ENCODE data around the gene FAM221B. TPM values are rescaled to one million over a fixed set of nuclear protein-coding genes. Genes with fewer than 3 reads are reported as not detected.

FAM221B gene
- total and polyA plus RNA-seq, 8 donors = 0.10 TPM; not detected in 7

DNA sequence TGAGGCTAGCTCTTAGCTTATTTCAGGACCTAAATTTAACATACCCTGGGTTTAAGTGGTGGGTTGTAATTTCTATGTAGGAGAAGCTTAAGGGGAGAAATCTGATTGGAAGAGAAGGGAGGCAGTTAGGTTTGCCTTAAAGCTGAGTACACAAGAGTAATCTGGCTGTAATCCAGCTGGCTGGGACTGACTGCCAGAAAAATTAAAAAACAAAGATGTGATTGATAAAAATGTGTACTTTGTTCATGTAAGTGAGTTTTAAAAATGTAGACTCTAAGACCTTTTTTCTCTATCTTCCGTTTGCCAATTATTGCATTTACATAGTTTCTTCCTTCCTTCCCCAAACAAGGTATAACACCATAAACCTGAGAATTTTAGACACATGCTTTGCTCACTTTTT, 57.0 kb downstream of the FAM221B start:
- Histone ChIP-seq H3K9me3 (no peaks in the 10 kb centered on the region), H3K27ac (peak overlapping the region in 4 of 5 donors; percentile 62 to 78 (median 68)), H3K4me1 (peaks cover 10 to 36% (median 24%) of the 10 kb centered on the region in 4 donors), H3K36me3 (no peaks in the 10 kb centered on the region), H3K27me3 (no peaks in the 10 kb centered on the region), H3K4me3 (peak overlapping the region in 1 of 4 donors; percentile 3)
- intact Hi-C loops (cut with DNase I; ENCODE audit: low total_unique reads) = no loop called here
- TF ChIP-seq POLR2AphosphoS5 (IDR thresholded peaks at IDR 0.05) (no peak), POLR2A (IDR thresholded peaks at IDR 0.05) (no peak), EP300 (IDR thresholded peaks at IDR 0.05) (no peak)
- TF ChIP-seq, protein P1, sequence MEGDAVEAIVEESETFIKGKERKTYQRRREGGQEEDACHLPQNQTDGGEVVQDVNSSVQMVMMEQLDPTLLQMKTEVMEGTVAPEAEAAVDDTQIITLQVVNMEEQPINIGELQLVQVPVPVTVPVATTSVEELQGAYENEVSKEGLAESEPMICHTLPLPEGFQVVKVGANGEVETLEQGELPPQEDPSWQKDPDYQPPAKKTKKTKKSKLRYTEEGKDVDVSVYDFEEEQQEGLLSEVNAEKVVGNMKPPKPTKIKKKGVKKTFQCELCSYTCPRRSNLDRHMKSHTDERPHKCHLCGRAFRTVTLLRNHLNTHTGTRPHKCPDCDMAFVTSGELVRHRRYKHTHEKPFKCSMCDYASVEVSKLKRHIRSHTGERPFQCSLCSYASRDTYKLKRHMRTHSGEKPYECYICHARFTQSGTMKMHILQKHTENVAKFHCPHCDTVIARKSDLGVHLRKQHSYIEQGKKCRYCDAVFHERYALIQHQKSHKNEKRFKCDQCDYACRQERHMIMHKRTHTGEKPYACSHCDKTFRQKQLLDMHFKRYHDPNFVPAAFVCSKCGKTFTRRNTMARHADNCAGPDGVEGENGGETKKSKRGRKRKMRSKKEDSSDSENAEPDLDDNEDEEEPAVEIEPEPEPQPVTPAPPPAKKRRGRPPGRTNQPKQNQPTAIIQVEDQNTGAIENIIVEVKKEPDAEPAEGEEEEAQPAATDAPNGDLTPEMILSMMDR (IDR thresholded peaks at IDR 0.05) = no peak
- 20 to 37% (median 29%) methylated on average over 1 of the region's 1 CpG for WGBS, 5 donors
- DNase-seq = peak; percentile 77 to 85

DNA sequence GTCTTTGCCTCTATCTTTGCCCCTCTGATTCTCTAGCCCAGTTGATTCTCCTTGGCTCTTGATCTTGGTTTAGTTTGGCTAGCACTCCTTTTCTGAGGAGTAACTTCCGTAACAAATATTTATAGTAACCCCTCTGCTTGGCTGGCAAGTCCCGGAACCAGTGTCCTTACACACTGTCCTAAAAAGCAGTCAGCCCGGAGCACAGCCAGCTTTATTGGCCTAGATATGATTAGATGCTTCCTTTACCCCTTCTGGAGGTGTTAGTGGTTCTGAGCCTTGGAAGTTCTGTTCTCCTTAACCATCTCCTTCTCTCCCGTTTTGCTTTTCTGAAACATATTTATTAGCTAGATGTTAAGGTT, 57.5 kb downstream of the FAM221B start:
- TF ChIP-seq, protein P1 (IDR thresholded peaks at IDR 0.05) = no peak
- no peak for TF ChIP-seq POLR2A (IDR thresholded peaks at IDR 0.05)
- no peak for TF ChIP-seq POLR2AphosphoS5 (IDR thresholded peaks at IDR 0.05)
- TF ChIP-seq EP300 (IDR thresholded peaks at IDR 0.05) = no peak
- peak in 1 of 2 donors; percentile 41 for DNase-seq
- peak overlapping the region; percentile 58 to 78 (median 66) for H3K27ac ChIP-seq
- H3K4me1 ChIP-seq = peaks cover 10 to 36% (median 24%) of the 10 kb centered on the region in 4 donors
- peak overlapping the region in 1 of 4 donors; percentile 3 for H3K4me3 ChIP-seq
- 7 to 23% (median 17%) methylated on average over 4 of the region's 4 CpGs for WGBS, 5 donors
- no peaks in the 10 kb centered on the region for H3K9me3 ChIP-seq
- intact Hi-C loops (cut with DNase I; ENCODE audit: low total_unique reads) = no loop called here
- H3K27me3 ChIP-seq = no peaks in the 10 kb centered on the region
- H3K36me3 ChIP-seq = no peaks in the 10 kb centered on the region

DNA sequence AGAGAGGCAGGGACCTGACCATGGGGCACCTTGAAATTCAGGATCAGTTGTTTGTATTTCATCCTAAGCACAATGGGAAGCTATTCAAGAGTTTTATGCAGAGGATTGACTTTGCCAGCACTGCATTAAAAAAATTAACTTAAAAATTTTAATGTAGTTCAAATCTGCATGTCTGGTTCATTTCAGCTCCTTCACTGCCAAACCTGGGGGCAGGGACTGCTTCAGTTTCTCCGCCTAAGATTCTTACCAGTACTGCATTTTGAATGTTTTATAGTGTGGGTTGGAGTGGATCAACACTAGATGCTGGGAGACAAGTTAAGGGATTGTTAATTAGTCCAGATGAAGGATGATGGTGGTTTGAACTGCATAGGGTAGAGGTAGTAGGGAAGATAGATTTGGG, 58.8 kb downstream of the FAM221B start:
- WGBS, 5 donors = 89 to 98% (median 97%) methylated on average over 1 of the region's 1 CpG

DNA sequence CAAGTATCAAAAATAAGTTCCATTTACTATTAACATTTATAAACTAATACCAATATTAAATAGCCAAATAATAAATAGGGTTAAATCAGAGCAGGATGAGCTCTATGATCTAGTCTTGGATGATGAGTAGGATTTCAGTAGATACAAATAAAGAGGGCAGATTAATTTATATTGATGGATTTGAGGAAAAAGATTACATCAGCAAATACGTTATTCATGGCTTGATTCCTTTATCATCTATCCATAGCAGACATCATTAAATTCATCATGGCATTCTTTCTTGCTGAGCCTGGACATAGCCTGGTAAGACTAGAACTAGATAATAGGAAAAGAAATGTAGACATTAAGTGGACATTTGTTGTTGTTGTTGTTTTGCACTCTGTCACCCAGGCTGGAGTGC, 61.1 kb downstream of the FAM221B start:
- no peaks in the 10 kb centered on the region for H3K9me3 ChIP-seq
- no peaks in the 10 kb centered on the region for H3K36me3 ChIP-seq
- TF ChIP-seq POLR2A (IDR thresholded peaks at IDR 0.05) (no peak), POLR2AphosphoS5 (IDR thresholded peaks at IDR 0.05) (no peak), EP300 (IDR thresholded peaks at IDR 0.05) (no peak)
- TF ChIP-seq, protein P1 (IDR thresholded peaks at IDR 0.05) = no peak
- no peak overlapping the region for H3K27ac ChIP-seq
- peaks cover 10 to 37% (median 27%) of the 10 kb centered on the region in 4 donors for H3K4me1 ChIP-seq
- no peak overlapping the region for H3K4me3 ChIP-seq
- 83 to 94% (median 87%) methylated on average over 1 of the region's 1 CpG for WGBS, 5 donors
- H3K27me3 ChIP-seq = no peaks in the 10 kb centered on the region
- intact Hi-C loops (cut with DNase I; ENCODE audit: low total_unique reads) = no loop called here
- DNase-seq = no peak

More for the DNA sequence above, 58.8 kb downstream of the FAM221B start:
- Histone ChIP-seq H3K9me3 (no peaks in the 10 kb centered on the region), H3K27me3 (no peaks in the 10 kb centered on the region), H3K27ac (no peak overlapping the region), H3K4me3 (no peak overlapping the region), H3K4me1 (peaks cover 10 to 36% (median 24%) of the 10 kb centered on the region in 4 donors), H3K36me3 (no peaks in the 10 kb centered on the region)
- no peak for DNase-seq
- intact Hi-C loops (cut with DNase I; ENCODE audit: low total_unique reads) = no loop called here
- TF ChIP-seq POLR2AphosphoS5 (IDR thresholded peaks at IDR 0.05) (no peak), EP300 (IDR thresholded peaks at IDR 0.05) (no peak), POLR2A (IDR thresholded peaks at IDR 0.05) (no peak)
- TF ChIP-seq, protein P1 (IDR thresholded peaks at IDR 0.05) = no peak

Data from stomach (tissue), 9 donors.